NCI-H774 (cell line): ENCODE measurements around the gene LRMDA.
"Not testable (repeated sequence)": the region's sequence is repeated elsewhere in the genome, so short reads cannot be mapped to it uniquely, and the experiment has no call there.

Experiments
- DNase-seq: peaks from one replicate; lab custom pipeline; 2025; lab: John Stamatoyannopoulos, UW

The LRMDA gene

DNA sequence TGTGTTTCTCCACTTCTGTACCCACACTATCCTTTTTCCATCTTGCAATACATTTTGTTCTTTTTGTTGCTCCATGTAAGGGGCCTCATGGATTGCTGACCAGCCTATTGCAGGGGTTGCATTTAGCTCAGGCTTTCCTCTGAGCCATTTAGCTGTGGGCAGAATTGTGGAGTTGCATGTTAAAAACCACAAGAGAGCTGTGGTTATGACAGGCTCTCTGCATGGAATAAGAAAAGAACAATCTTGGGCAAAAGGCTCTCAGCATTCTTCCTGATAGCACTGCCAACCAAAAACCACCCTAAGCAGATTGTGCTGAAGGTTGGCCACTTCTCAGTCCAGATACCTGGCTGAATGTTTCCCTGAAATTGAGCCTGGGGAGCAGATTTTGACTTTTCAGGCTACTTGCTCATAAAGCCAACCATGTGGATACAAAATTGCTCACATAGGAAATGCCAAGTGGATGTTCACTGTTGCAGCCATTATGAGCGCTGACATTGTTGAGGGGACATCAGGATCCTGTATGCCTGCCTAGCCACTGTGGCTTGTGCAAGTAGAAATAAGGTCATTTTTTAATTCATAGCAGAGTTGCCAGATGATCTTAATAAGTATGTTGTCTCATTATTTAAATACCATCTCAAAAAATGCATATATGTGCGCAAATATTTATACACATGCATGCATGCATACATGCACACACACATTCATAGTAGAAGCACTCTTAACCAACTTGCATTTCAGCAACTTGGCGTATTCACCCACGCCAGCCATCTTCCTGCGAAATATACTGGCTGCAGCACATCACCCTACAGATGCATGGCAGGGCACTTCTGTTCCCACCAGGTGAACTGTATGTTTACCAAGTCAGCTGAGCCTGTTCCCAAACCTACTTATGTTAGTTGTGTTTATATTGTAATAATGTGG lies 695.4 kb downstream of the LRMDA start:
- peak; percentile 18 for DNase-seq

GRCh38 chr10:76127984-76128589 lies 696.7 kb downstream of the LRMDA start:
- no peak for DNase-seq

- no peak for DNase-seq
These were observed 697.8 kb downstream of the LRMDA start for GRCh38 chr10:76129213-76129612.

DNA sequence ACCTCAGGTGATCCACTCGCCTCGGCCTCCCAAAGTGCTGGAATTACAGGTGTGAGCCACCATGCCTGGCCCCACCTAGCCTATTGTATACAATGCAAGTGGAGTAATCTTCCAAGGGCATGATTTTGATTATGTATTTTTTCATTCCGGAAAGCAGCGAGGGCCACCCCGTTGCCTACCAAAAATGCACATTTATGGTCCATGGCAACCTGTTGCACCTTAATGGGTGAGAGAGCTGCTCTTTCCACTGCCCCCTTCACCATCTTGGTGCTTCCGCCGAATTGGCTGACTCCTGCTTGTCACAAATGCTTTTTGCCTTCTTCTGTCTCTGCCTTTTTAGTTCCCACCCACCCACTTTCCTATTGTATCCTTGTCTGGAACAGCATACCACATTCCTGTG lies 699.5 kb downstream of the LRMDA start:
- DNase-seq, result no peak

DNA sequence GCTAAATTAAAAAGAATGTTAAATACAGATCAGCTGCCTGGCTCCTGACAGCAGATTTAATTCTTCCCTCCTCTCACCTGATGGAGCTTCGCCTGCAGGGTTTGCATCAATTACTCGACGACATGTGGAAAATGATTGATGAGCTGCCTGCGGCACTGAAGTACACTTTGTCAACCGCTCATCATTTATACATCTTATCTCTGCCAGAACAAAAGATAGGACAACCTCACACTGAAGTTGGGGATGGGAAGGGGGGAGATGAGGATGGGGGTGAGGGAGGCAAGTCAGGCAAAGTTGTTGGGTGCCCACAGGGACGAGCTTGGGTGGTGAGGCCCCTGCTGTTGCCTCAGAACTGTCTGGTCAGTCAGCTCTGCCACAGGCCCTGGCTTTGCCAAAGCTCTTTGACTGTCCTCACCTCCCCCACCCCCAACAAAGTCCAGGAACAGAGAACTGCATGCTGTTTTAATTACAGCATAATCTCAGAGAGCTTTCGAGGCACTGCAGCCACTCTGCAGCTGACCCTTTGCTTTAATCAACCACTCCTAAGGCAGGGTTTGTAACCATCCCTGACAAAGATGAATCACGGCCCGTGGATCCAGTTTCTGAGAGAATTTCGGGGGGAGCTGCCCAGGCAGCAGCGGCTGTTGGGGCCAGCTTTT lies 702.3 kb downstream of the LRMDA start:
- DNase-seq, result no peak

- DNase-seq, result no peak
These were observed 705.5 kb downstream of the LRMDA start for GRCh38 chr10:76136961-76137360.

- DNase-seq, result no peak
These were observed 706.9 kb downstream of the LRMDA start for GRCh38 chr10:76138286-76138685.

DNA sequence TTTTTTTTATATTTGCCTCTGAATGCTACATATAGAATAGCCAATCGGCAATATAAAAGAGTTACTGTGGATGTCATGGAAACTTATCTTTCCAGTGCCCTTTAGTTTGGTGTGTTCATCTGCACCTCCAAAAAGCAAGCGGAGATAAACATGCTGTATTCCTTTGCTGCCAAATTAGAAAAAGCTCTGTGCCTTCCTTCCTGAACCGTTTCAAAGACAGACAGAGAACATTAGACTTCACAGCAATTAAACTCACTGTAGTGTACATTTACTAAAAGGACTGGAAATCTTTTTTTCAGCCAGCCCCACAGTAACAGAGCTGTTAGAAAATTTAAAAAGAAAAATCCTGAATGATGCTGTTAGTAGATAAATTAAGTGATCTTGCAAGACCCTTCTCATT lies 707.5 kb downstream of the LRMDA start:
- DNase-seq, result no peak

- no peak for DNase-seq
These were observed 708.0 kb downstream of the LRMDA start for GRCh38 chr10:76139431-76139830.

DNA sequence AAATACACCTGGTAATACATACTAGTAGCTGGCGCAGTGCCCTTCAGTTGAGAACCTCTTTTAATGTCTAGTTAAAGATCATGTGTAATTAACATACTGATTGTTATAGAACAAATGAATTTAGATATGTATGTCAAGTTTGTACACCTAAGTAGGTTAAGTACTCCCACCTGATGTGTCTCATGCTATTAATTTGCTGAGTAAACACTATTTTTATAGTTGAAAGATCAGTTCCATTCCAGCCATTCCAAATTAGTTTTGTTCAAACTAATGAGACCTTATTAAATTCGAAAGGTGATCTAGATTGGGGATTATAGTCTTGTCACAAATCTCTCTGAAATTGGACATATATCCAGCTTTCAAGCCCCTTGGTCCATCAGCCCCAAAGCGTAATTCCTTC lies 710.0 kb downstream of the LRMDA start:
- no peak for DNase-seq

GRCh38 chr10:76148217-76148616 lies 716.8 kb downstream of the LRMDA start:
- not testable (repeated sequence) for DNase-seq

DNA sequence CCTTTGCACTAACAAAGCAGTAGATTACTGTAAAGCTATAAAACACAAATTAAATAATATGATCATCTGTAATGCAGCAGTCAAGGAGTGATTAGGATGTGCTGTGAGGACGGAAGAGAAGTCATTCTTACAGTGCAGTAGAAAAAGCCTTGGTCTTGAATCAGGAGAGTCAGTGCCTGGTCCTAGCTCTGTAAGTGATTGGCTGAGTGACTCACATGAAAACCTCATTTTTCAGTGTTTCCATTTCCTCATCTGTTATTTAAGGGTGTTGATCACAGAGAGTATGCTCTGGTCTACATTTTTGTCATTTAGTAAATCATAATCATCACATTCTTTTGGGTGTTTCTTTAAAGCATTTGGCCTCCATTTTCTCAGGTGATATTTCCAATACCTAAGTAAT lies 717.8 kb downstream of the LRMDA start:
- DNase-seq, result no peak

GRCh38 chr10:76149602-76150138 lies 718.2 kb downstream of the LRMDA start:
- DNase-seq, result no peak

DNA sequence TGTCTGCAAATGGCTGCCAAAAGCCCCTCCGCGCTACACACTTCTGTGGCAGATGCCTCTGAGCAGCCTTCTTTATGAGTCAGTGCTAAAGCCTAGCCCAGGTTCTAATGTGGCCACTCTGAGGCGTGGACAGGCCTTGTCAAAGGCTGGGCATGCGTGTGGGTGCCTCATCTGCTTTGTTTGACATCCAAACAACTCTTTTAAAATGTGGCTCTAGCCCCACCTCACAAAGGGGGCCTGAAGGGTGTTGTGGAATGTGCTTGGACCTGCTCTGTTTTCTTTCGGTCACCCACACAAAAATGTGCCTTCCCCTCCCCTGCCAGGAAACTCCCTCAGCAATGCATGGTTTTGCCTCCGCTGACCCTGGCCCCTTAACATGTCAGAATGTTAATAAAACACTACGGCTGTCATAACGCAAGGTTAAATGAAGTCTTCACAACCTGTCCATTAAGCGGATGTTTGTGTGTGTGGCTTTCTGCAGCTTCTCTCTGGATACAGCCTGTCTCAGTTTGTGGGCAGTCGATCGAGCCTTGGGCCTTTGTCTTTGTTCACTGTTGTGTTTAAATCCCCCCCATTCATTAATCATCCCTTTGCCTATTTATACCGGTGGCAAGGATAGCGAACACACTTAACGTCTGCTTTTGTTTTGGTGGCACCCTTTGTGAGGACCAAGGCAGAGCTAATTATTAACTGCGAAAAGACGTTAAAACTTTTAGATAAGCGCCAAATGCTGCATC lies 718.9 kb downstream of the LRMDA start:
- no peak for DNase-seq

GRCh38 chr10:76150876-76151288 lies 719.5 kb downstream of the LRMDA start:
- DNase-seq, result no peak

- DNase-seq, result no peak
These were observed 720.8 kb downstream of the LRMDA start for GRCh38 chr10:76152186-76152585.

DNA sequence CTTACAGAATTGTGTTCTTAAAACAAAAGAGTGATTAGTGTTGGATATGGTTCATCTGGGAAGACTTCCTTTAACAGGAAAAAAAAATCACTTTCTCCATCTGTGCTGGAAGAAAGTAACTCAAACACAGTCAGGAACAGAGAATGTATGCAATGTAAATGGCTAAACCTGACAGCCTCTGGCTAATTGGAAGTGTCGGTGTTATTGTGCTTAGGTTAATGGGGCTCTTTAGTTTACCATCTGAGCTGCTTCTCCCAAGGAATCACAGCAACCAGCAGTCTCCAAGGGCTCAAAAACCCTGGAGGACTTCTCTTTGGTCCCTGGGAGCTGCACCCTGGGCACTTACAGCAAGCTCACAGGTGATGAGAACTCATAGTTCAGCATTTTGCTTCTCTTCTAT lies 724.5 kb downstream of the LRMDA start:
- no peak for DNase-seq

DNA sequence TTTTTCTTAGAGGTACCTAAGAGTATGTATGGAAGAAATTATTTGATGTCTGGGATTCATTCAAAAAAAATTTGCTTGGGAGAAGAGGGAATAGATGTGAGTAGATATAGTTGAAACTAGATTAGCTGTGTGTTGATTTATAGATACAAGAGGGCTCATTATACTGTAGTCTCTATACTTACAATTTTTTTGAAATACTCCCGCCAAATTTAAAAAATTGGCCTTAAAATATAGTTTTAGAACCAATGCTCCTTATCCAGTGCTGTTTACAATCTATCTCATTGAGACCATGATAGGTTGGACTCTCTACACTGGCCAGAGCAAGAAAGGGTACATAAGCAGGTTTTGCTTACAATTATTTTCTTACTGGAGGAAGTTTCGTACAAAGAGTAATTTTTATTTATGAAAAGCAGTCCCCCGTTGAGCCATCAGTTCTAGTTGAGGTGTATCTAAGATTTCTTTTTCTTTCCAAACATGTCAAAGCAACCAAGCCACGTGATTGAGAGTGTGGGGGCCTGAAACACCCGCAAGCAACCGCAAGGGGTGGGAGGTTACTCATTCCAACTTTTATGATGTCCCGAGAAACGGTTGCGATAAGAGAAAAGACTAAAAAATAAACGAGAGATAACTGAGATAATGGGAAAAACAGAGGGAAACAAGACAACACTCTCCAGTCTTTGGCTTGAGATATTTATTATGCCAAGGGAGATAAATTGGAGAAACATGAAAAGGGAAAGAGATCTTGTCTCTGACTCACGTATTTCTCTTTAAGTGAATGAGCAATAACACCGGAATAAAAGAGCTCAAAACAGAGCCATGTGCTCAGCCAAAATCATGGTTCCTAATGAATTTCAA lies 729.2 kb downstream of the LRMDA start:
- DNase-seq, result no peak

DNA sequence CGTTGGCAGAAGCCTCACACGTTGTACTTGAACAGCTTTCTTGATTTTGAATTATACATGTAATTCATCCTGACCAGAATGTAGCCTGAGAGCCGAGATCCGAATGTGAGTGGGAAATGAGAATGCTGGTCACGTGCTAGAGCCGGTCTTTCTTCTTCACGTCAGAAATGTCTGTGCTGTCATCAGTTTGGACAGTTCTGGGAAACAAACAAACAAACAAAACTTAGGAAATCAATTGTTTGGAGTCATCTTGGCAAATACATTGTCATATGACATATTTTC lies 729.8 kb downstream of the LRMDA start:
- no peak for DNase-seq

- DNase-seq, result no peak
These were observed 737.0 kb downstream of the LRMDA start for GRCh38 chr10:76168437-76168836.

DNA sequence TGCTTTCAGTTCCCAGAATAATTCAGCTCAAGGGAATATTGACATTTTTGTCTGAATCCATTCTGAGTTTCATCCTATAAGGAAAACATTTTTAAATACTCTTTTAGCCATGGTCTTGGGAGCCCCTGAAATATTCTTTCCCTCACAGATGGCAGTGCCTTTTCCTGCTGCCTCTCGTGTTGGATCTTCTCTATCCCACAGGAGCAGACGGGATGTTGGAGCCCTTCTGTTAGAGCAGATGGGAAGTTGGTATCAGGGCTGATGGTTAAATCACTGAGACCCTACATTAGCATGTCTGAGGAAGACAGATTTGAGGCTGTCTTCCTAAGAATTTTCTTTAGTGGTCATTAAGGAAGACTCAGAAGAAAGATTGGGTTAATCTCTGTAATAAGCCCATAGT lies 737.8 kb downstream of the LRMDA start:
- no peak for DNase-seq
